Pancreas (tissue), 10 donors: ENCODE data around the gene ZNF652. TPM values are rescaled to one million over a fixed set of nuclear protein-coding genes. Genes with fewer than 3 reads are reported as not detected.

Source experiments
- ATAC-seq, 4 donors: fragments of 200-7000 bp; cut with Tn5 transposase; one replicate each; pipeline versions ENCODE4 v1.8.0 to v1.9.1; 2020; ENCODE audit warnings: mild to moderate bottlenecking in 4 of 4, moderate library complexity in 4 of 4
- DNase-seq, 6 donors: peaks; one replicate each; pipeline ENCODE4 v3.0.0-alpha.2; 2020
- FAIRE-seq: peaks from 2 replicates; lab custom pipeline; 2012; peaks lifted over from hg19 to GRCh38; lab: Jason Lieb, UNC
- H3K27ac ChIP-seq, 4 donors: fragments of 200-600 bp; sonication (generic); 1 replicate in 3 of 4; 2 replicates in 1 of 4; pipeline versions ENCODE4 v1.5.0 to v1.8.0; 2020
- H3K27me3 ChIP-seq, 4 donors: fragments of 200-600 bp; one replicate each; pipeline ENCODE4 v1.8.0; 2021
- H3K36me3 ChIP-seq, 3 donors: fragments of 200-600 bp; sonication (generic) in 1 of 3; one replicate each; pipeline versions ENCODE4 v1.5.0 to v1.8.0; 2020 to 2021
- H3K4me1 ChIP-seq, 3 donors: fragments of 200-600 bp; one replicate each; pipeline ENCODE4 v1.8.0; 2021
- H3K4me3 ChIP-seq, 4 donors: fragments of 200-600 bp; sonication (generic) in 2 of 4; one replicate each; pipeline versions ENCODE4 v1.5.0 to v1.8.0; 2020 to 2021
- H3K9me3 ChIP-seq, 4 donors: fragments of 200-600 bp; one replicate each; pipeline ENCODE4 v1.8.0; 2021
- WGBS, 2 donors: extraction: QIAGEN DNeasy Blood & Tissue Kit; methylation state at CpG; one replicate each; pipeline ENCODE4 v1.1.7; 2013; 5-methylcytosine and 5-hydroxymethylcytosine counted together
- intact Hi-C, 3 donors: fragments of 100-400 bp; cut with DNase I; formaldehyde crosslinking; loops; one replicate each; pipeline versions ENCODE4 v1.11.1 to v1.14.2; 2022
- polyA plus RNA-seq, 2 donors: library from polyadenylated mRNA; stranded (reverse); fragments of 200-250 nt; gene quantifications; one replicate each; pipeline ENCODE4 v1.2.3, GENCODE V29; 2013
- total RNA-seq, 6 donors: library from RNA; stranded (reverse); fragmentation: NEBNext Ultra II Directional in 4 of 6; extraction: Animal tissue kit (Norgen Biotek cat#: 25700) in 4 of 6; gene quantifications; one replicate each; pipeline versions ENCODE4 v1.2.1 to v1.2.4, GENCODE V29; 2021 to 2023
- TF ChIP-seq, protein P1 (sequence below), 4 donors: fragments of 200-600 bp; sonication (generic) in 3 of 4; IDR thresholded peaks; one replicate each; pipeline versions ENCODE4 v1.5.0 to v1.8.0; 2021; ENCODE audit warnings: antibody characterized with exemption in 4 of 4
- donor health status: healthy with polysubstance abuse.
- donor health status: DM: no; HTN: no; CAD: no; lungs with moderate emphysema.
- donor health status: DM: no; HTN: no; CAD: no.
- donor health status: control.
- donor health status: control.
- donor health status: Bipolar disorder and iron deficiency.
- donor health status: DM: yes; HTN: yes; CAD: no.
- donor health status: DM: no; HTN: no; CAD: no.
- donor health status: DM: no; HTN: no; CAD: no.
- donor health status: DM: yes; HTN: yes; CAD: no.

The ZNF652 gene
- total and polyA plus RNA-seq, 8 donors: 16.8 to 32.4 (median 20.5) TPM

- TF ChIP-seq, protein P1, sequence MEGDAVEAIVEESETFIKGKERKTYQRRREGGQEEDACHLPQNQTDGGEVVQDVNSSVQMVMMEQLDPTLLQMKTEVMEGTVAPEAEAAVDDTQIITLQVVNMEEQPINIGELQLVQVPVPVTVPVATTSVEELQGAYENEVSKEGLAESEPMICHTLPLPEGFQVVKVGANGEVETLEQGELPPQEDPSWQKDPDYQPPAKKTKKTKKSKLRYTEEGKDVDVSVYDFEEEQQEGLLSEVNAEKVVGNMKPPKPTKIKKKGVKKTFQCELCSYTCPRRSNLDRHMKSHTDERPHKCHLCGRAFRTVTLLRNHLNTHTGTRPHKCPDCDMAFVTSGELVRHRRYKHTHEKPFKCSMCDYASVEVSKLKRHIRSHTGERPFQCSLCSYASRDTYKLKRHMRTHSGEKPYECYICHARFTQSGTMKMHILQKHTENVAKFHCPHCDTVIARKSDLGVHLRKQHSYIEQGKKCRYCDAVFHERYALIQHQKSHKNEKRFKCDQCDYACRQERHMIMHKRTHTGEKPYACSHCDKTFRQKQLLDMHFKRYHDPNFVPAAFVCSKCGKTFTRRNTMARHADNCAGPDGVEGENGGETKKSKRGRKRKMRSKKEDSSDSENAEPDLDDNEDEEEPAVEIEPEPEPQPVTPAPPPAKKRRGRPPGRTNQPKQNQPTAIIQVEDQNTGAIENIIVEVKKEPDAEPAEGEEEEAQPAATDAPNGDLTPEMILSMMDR (IDR thresholded peaks at IDR 0.05): no peak
- H3K36me3 ChIP-seq: peaks cover 0 to 13% (median 0%) of the 10 kb centered on the region in 3 donors
- intact Hi-C loops: no loop called here
- no peak for FAIRE-seq
- H3K27ac ChIP-seq: no peak overlapping the region
- H3K27me3 ChIP-seq: no peaks in the 10 kb centered on the region
- DNase-seq: no peak
- WGBS, 2 donors: 92 to 95% methylated on average over 3 of the region's 3 CpGs
- H3K9me3 ChIP-seq: no peaks in the 10 kb centered on the region
- ATAC-seq: no peak
- H3K4me3 ChIP-seq: no peak overlapping the region
- H3K4me1 ChIP-seq: no peaks in the 10 kb centered on the region
Measured at GRCh38 chr17:49299996-49300395, 62.1 kb downstream of the ZNF652 start.

DNA sequence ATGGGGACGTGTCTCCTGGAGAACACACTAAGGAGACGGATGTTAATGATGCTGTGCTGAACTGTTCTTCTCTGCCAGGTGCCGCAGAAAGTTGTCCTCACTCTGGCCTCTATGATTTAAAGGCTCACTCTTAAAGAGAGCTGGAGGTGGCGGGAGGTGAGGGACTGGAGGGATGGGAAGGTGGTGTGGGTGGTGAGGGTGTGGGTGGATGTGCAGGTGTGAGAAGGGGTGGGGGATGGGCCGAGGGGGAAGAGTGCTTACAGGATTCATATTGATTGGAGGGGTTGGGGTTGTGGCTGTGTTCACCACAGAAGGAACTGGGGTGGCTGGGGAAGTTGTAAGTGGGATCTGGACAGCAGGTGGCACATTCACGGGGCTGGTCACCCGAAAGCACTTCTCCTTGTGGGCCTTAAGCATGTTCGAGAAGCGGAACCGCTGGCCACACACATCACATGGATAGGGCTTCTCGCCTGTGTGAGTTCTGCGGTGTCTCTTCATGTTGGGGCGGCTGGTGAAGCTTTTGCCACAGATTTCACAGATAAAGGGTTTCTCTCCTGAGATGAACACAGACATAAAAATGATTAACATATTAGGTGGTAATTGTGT is 63.6 kb downstream of the ZNF652 start:
- Histone ChIP-seq H3K27me3 (no peaks in the 10 kb centered on the region), H3K9me3 (no peaks in the 10 kb centered on the region), H3K4me1 (no peaks in the 10 kb centered on the region), H3K27ac (no peak overlapping the region), H3K36me3 (peaks cover 0 to 13% (median 0%) of the 10 kb centered on the region in 3 donors), H3K4me3 (no peak overlapping the region)
- TF ChIP-seq, protein P1 (IDR thresholded peaks at IDR 0.05): no peak
- 87 to 91% methylated on average over 13 of the region's 13 CpGs for WGBS, 2 donors
- intact Hi-C loops: no loop called here
- no peak for FAIRE-seq
- DNase-seq: no peak
- no peak for ATAC-seq

GRCh38 chr17:49297141-49297540 is 64.9 kb downstream of the ZNF652 start:
- FAIRE-seq: no peak
- H3K27ac ChIP-seq: no peak overlapping the region
- H3K36me3 ChIP-seq: peaks cover 0 to 13% (median 0%) of the 10 kb centered on the region in 3 donors
- H3K4me3 ChIP-seq: no peak overlapping the region
- no peak for ATAC-seq
- no peaks in the 10 kb centered on the region for H3K9me3 ChIP-seq
- no peak for DNase-seq
- no peaks in the 10 kb centered on the region for H3K27me3 ChIP-seq
- intact Hi-C loops: no loop called here
- no peaks in the 10 kb centered on the region for H3K4me1 ChIP-seq
- 57 to 58% methylated on average over 3 of the region's 3 CpGs for WGBS, 2 donors
- TF ChIP-seq, protein P1 (IDR thresholded peaks at IDR 0.05): no peak

GRCh38 chr17:49294122-49294521 is 67.9 kb downstream of the ZNF652 start:
- no peak overlapping the region for H3K4me3 ChIP-seq
- TF ChIP-seq, protein P1 (IDR thresholded peaks at IDR 0.05): no peak
- no peak for ATAC-seq
- FAIRE-seq: no peak
- DNase-seq: no peak
- peaks cover 0 to 21% (median 0%) of the 10 kb centered on the region in 3 donors for H3K36me3 ChIP-seq
- WGBS, 2 donors: 88 to 93% methylated on average over 3 of the region's 3 CpGs
- no peaks in the 10 kb centered on the region for H3K4me1 ChIP-seq
- no peaks in the 10 kb centered on the region for H3K9me3 ChIP-seq
- H3K27ac ChIP-seq: no peak overlapping the region
- no peaks in the 10 kb centered on the region for H3K27me3 ChIP-seq
- intact Hi-C loops: no loop called here

GRCh38 chr17:49292901-49293300 is 69.1 kb downstream of the ZNF652 start:
- DNase-seq (no peak), FAIRE-seq (no peak), ATAC-seq (no peak)
- no peaks in the 10 kb centered on the region for H3K4me1 ChIP-seq
- intact Hi-C loops: no loop called here
- no peaks in the 10 kb centered on the region for H3K27me3 ChIP-seq
- H3K9me3 ChIP-seq: no peaks in the 10 kb centered on the region
- H3K27ac ChIP-seq: no peak overlapping the region
- no peak overlapping the region for H3K4me3 ChIP-seq
- TF ChIP-seq, protein P1 (IDR thresholded peaks at IDR 0.05): no peak
- H3K36me3 ChIP-seq: peaks cover 0 to 12% (median 0%) of the 10 kb centered on the region in 3 donors
